NCI-H146 treated with DMSO at 0.1 percent for 48 hours (cell line): Measurements from ENCODE around the gene WBP4.
A peak's percentile ranks its signal among the peaks of the same experiment; 100 is the strongest.

Source experiments
- DNase-seq: peaks from one replicate; lab custom pipeline; 2025; ENCODE audit not compliant: unreplicated experiment; lab: John Stamatoyannopoulos, UW

WBP4 gene

GRCh38 chr13:41048640-41049039 lies 12.7 kb upstream of the WBP4 start:
- DNase-seq: no peak

- no peak for DNase-seq
Observed at GRCh38 chr13:41049480-41050440, 11.5 kb upstream of the WBP4 start.

GRCh38 chr13:41052441-41052840 lies 8.9 kb upstream of the WBP4 start:
- no peak for DNase-seq

- no peak for DNase-seq
Observed at GRCh38 chr13:41053384-41053826, 7.9 kb upstream of the WBP4 start.

- DNase-seq: no peak
Observed at GRCh38 chr13:41054212-41054877, 7.0 kb upstream of the WBP4 start.

- no peak for DNase-seq
Observed at GRCh38 chr13:41054919-41055619, 6.2 kb upstream of the WBP4 start.

GRCh38 chr13:41056194-41056593 lies 5.1 kb upstream of the WBP4 start:
- DNase-seq: no peak

- no peak for DNase-seq
Observed at GRCh38 chr13:41056826-41057711, 4.2 kb upstream of the WBP4 start.

GRCh38 chr13:41058295-41059070 lies 2.8 kb upstream of the WBP4 start:
- DNase-seq: no peak

- DNase-seq: peak; percentile 72
Observed at GRCh38 chr13:41059456-41060081, 1.7 kb upstream of the WBP4 start.

- peak; percentile 66 for DNase-seq
Observed at GRCh38 chr13:41060082-41060723, 1.1 kb upstream of the WBP4 start.

- DNase-seq: peak; percentile 66
Observed at GRCh38 chr13:41060724-41061074, 610 bp upstream of the WBP4 start.

GRCh38 chr13:41061914-41062837 lies 867 bp downstream of the WBP4 start:
- DNase-seq: peak; percentile 64

- DNase-seq: no peak
Observed at GRCh38 chr13:41064493-41064892, 3.2 kb downstream of the WBP4 start.

GRCh38 chr13:41065078-41065477 lies 3.8 kb downstream of the WBP4 start:
- DNase-seq: no peak

- DNase-seq: no peak
Observed at GRCh38 chr13:41074523-41074922, 13.2 kb downstream of the WBP4 start.

GRCh38 chr13:41075034-41075433 lies 13.7 kb downstream of the WBP4 start:
- DNase-seq: no peak

GRCh38 chr13:41075485-41075884 lies 14.2 kb downstream of the WBP4 start:
- no peak for DNase-seq
